Esophagus squamous epithelium (tissue), 5 donors: ENCODE data around the gene NUP188. TPM values are rescaled to one million over a fixed set of nuclear protein-coding genes. Genes with fewer than 3 reads are reported as not detected.

Source experiments
- DNase-seq: peaks from one replicate; lab custom pipeline; 2025; lab: John Stamatoyannopoulos, UW
- H3K27ac ChIP-seq, 4 donors: fragments of 200-600 bp; sonication (generic); one replicate each; pipeline ENCODE4 v1.5.1; 2016 to 2019; ENCODE audit warnings: mild to moderate bottlenecking in 1 of 4
- H3K27me3 ChIP-seq, 4 donors: fragments of 200-600 bp; sonication (generic); 1 replicate in 3 of 4; 2 replicates in 1 of 4; pipeline versions ENCODE4 v1.5.1 to v1.6.0; 2017 to 2021; ENCODE audit warnings: antibody characterized with exemption in 1 of 4
- H3K36me3 ChIP-seq, 3 donors: fragments of 200-600 bp; sonication (generic); one replicate each; pipeline ENCODE4 v1.5.1; 2016 to 2019
- H3K4me1 ChIP-seq, 3 donors: fragments of 200-600 bp; sonication (generic); one replicate each; pipeline ENCODE4 v1.5.1; 2017 to 2019
- H3K4me3 ChIP-seq, 4 donors: fragments of 200-600 bp; sonication (generic); 1 replicate in 3 of 4; 2 replicates in 1 of 4; pipeline ENCODE4 v1.5.1; 2016 to 2019; ENCODE audit warnings: mild to moderate bottlenecking in 2 of 4, moderate library complexity in 1 of 4
- H3K9me3 ChIP-seq, 3 donors: fragments of 200-600 bp; sonication (generic); one replicate each; pipeline ENCODE4 v1.5.1; 2016 to 2019
- CTCF ChIP-seq, 6 experiments: fragments of 450-650 bp in 4 of 6; fragments of 200-600 bp in 2 of 6; sonication (generic) in 2 of 6; IDR thresholded peaks; one replicate each; pipeline ENCODE4 v1.5.1; 2016 to 2019; ENCODE audit warnings: antibody characterized with exemption in 6 of 6, mild to moderate bottlenecking in 4 of 6, moderate library complexity in 4 of 6
- POLR2A ChIP-seq, 4 donors: fragments of 450-650 bp; IDR thresholded peaks; one replicate each; pipeline ENCODE4 v1.6.1; 2017; ENCODE audit warnings: antibody characterized with exemption in 4 of 4, mild to moderate bottlenecking in 4 of 4, moderate library complexity in 3 of 4
- WGBS, 2 donors: methylation state at CpG; one replicate each; pipeline ENCODE4 v1.1.5; 2018; 5-methylcytosine and 5-hydroxymethylcytosine counted together
- intact Hi-C: fragments of 100-400 bp; cut with DNase I; formaldehyde crosslinking; loops from one replicate; pipeline ENCODE4 v1.15.0; 2022
- total RNA-seq, 4 donors: library from RNA; depleted of rRNA; stranded (reverse); fragments of >200 nt; gene quantifications; one replicate each; pipeline ENCODE4 v1.1.0, GENCODE V29; 2016
- donor health status: DM: yes; HTN: yes; CAD: no.

Gene NUP188
- 10 to 100 TPM; 61.0 to 78.6 (median 67.1) TPM for total RNA-seq

GRCh38 chr9:128947527-128948301 is at the start of gene NUP188, which contains the start of gene DOLK:
Gene NUP188, plus strand, starts transcription at chr9:128947699. Its CDS starts 21 bp downstream, at chr9:128947720.
Gene DOLK, minus strand, starts transcription at chr9:128947603. Its CDS starts 300 bp downstream, at chr9:128947303.
- Histone ChIP-seq H3K27me3 (no peaks in the 10 kb centered on the region), H3K36me3 (peaks cover 0 to 67% (median 0%) of the 10 kb centered on the region in 3 donors), H3K9me3 (no peaks in the 10 kb centered on the region), H3K4me3 (peak within 1 kb of the TSS; percentile 75 to 98 (median 88)), H3K4me1 (peaks cover 9 to 64% (median 32%) of the 10 kb centered on the region in 3 donors), H3K27ac (peak within 1 kb of the TSS; percentile 95 to 98 (median 97))
- TF ChIP-seq POLR2A (IDR thresholded peaks at IDR 0.05) (peak in 3 of 4 donors; percentile 87 to 93 (median 88)), CTCF (IDR thresholded peaks at IDR 0.05) (peak in 1 of 6 experiments; percentile 33)
- intact Hi-C loops, result no loop called here
- DNase-seq, result peak; percentile 55
- WGBS, 2 donors, result 0 to 1% methylated on average over 34 to 53 of the region's 86 CpGs

GRCh38 chr9:128898382-128898781 is 49.1 kb upstream of the NUP188 start:
- Histone ChIP-seq H3K36me3 (peaks cover 0 to 67% (median 8%) of the 10 kb centered on the region in 3 donors), H3K27ac (peak overlapping the region; percentile 91 to 100 (median 97)), H3K9me3 (no peaks in the 10 kb centered on the region), H3K4me1 (peaks cover 54 to 100% (median 58%) of the 10 kb centered on the region in 3 donors), H3K27me3 (no peaks in the 10 kb centered on the region), H3K4me3 (no peak overlapping the region)
- no peak for DNase-seq
- TF ChIP-seq POLR2A (IDR thresholded peaks at IDR 0.05) (no peak), CTCF (IDR thresholded peaks at IDR 0.05) (no peak)
- intact Hi-C loops, result no loop called here
- 36 to 52% methylated on average over 4 to 5 of the region's 5 CpGs for WGBS, 2 donors

GRCh38 chr9:128898845-128899565 is 48.5 kb upstream of the NUP188 start:
- intact Hi-C loops, result no loop called here
- TF ChIP-seq POLR2A (IDR thresholded peaks at IDR 0.05) (no peak), CTCF (IDR thresholded peaks at IDR 0.05) (no peak)
- H3K27me3 ChIP-seq, result no peaks in the 10 kb centered on the region
- peaks cover 58 to 100% (median 59%) of the 10 kb centered on the region in 3 donors for H3K4me1 ChIP-seq
- H3K36me3 ChIP-seq, result peaks cover 0 to 61% (median 8%) of the 10 kb centered on the region in 3 donors
- 71 to 96% methylated on average over 4 to 7 of the region's 18 CpGs for WGBS, 2 donors
- DNase-seq, result no peak
- H3K4me3 ChIP-seq, result no peak overlapping the region
- H3K27ac ChIP-seq, result peak overlapping the region; percentile 91 to 100 (median 97)
- H3K9me3 ChIP-seq, result no peaks in the 10 kb centered on the region

- intact Hi-C loops, result no loop called here
- H3K9me3 ChIP-seq, result no peaks in the 10 kb centered on the region
- whole genome bisulfite sequencing, 2 donors, result 28 to 33% methylated on average over 5 of the region's 8 CpGs
- peaks cover 0 to 53% (median 8%) of the 10 kb centered on the region in 3 donors for H3K36me3 ChIP-seq
- no peak overlapping the region for H3K4me3 ChIP-seq
- H3K4me1 ChIP-seq, result peaks cover 60 to 98% (median 61%) of the 10 kb centered on the region in 3 donors
- H3K27ac ChIP-seq, result peak overlapping the region; percentile 91 to 100 (median 97)
- DNase-seq, result no peak
- H3K27me3 ChIP-seq, result no peaks in the 10 kb centered on the region
- TF ChIP-seq POLR2A (IDR thresholded peaks at IDR 0.05) (peak in 1 of 4 donors; percentile 25), CTCF (IDR thresholded peaks at IDR 0.05) (no peak)
Observed at GRCh38 chr9:128899566-128900322, 47.8 kb upstream of the NUP188 start.
